ENCODE results near the gene HMGCR. TPM values are rescaled to one million over a fixed set of nuclear protein-coding genes. Genes with fewer than 3 reads are reported as not detected.

The HMGCR gene
- total RNA-seq, 1 experiment from 2014 or later: 178 TPM

- Histone ChIP-seq H2BK20ac (ENCODE audit: low read depth, low read length, poor library complexity, severe bottlenecking) (no peak overlapping the region), H4K91ac (ENCODE audit: insufficient read length, low read depth, low read length) (no peak overlapping the region), H4K8ac (replicated peaks; ENCODE audit: insufficient read length, low read depth, low read length) (no peak overlapping the region), H3K27ac (ENCODE audit: insufficient read length, low read depth, low read length) (no peak overlapping the region), H2BK12ac (ENCODE audit: insufficient read length, low read depth, low read length) (no peak overlapping the region), H3K23ac (ENCODE audit: insufficient read length, low read depth, low read length) (no peak overlapping the region), H3T11ph (ENCODE audit: low read length) (no peak overlapping the region), H2BK15ac (ENCODE audit: low read depth, low read length) (no peak overlapping the region), H3K23me2 (ENCODE audit: insufficient read length, low read depth, low read length, poor library complexity, severe bottlenecking) (no peaks in the 10 kb centered on the region), H3K56ac (ENCODE audit: insufficient read length, low read depth, low read length) (no peak overlapping the region), H4K20me1 (ENCODE audit: control insufficient read depth, insufficient read depth, insufficient read length) (no peaks in the 10 kb centered on the region), H3K79me1 (ENCODE audit: insufficient read depth, low read depth, low read length, poor library complexity, severe bottlenecking) (no peaks in the 10 kb centered on the region), H3K14ac (ENCODE audit: insufficient read depth, low read length) (no peak overlapping the region), H3K9ac (ENCODE audit: extremely low read depth, insufficient read length, low read length) (no peak overlapping the region), H3K18ac (ENCODE audit: insufficient read length, low read depth, low read length) (no peak overlapping the region), H3K9me3 (ENCODE audit: control insufficient read depth, low read depth, low read length) (no peaks in the 10 kb centered on the region), H3K27me3 (ENCODE audit: insufficient read depth, low read length) (no peaks in the 10 kb centered on the region; the same call in 1 of the 2 replicates), H2BK5ac (ENCODE audit: insufficient read length, low read length) (no peak overlapping the region), H2AK5ac (ENCODE audit: insufficient read length, low read length) (no peak overlapping the region), H3K79me2 (ENCODE audit: insufficient read depth, low read length) (no peaks in the 10 kb centered on the region), H4K5ac (ENCODE audit: insufficient read length, low read depth, low read length) (no peak overlapping the region), H2AFZ (ENCODE audit: low read length) (no peak overlapping the region), H3K4me1 (ENCODE audit: insufficient read depth, low read length) (peaks cover 11% of the 10 kb centered on the region), H3K4ac (ENCODE audit: low read depth, low read length) (no peak overlapping the region), H3K4me2 (ENCODE audit: insufficient read depth, insufficient read length, low read length) (no peak overlapping the region), H2BK120ac (ENCODE audit: low read depth, low read length, poor library complexity, severe bottlenecking) (no peak overlapping the region)
- Mint-ChIP-seq H3K9me3 (peaks cover 0 to 3% of the 10 kb centered on the region in 2 experiments; a peak in 1 of 5 replicates), H3K4me1 (peaks cover 31 to 42% of the 10 kb centered on the region in 2 experiments), H3K27ac (no peak overlapping the region), H3K27me3 (ENCODE audit: low read depth) (no peaks in the 10 kb centered on the region), H3K4me3 (no peak overlapping the region), H3K36me3 (ENCODE audit: insufficient read depth in 1 of 3, low read depth in 3 of 3) (peaks cover 0 to 2% (median 0%) of the 10 kb centered on the region in 3 experiments; a peak in 1 of 7 replicates)
- no CpG with 5 or more reads among the region's 1 CpG for WGBS (ENCODE audit: extremely low coverage, insufficient read length, low lambda C conversion rate)
- TF ChIP-seq CTCF (conservative IDR thresholded peaks at IDR 0.05): no peak
- no peak for DNase-seq
Measured at GRCh38 chr5:75324791-75325190, 12.2 kb upstream of the HMGCR start.
